H1 (cell line): ENCODE measurements around the gene SNAPC2.

Source experiments
- BACH1 ChIP-seq: IDR thresholded peaks from 2 replicates; pipeline ENCODE4 v1.6.1; 2012; ENCODE audit warnings: low read length, improper control_type of control experiment
- CHD1 ChIP-seq: IDR thresholded peaks from 2 replicates; pipeline ENCODE4 v1.6.1; 2012; ENCODE audit warnings: low read depth, low read length, improper control_type of control experiment
- CTCF ChIP-seq, 3 experiments: IDR thresholded peaks; 1 replicate in 2 of 3; 2 replicates in 1 of 3; pipeline versions ENCODE4 v1.5.1 to v1.6.1; 2011; ENCODE audit warnings: low read length in 3 of 3, mild to moderate bottlenecking in 3 of 3, inconsistent platforms in 2 of 3, low read depth in 1 of 3, moderate library complexity in 1 of 3; ENCODE audit not compliant: insufficient read depth in 1 of 3; ENCODE audit errors: control extremely low read depth in 1 of 3
- EZH2 ChIP-seq: fragments of 200-600 bp; sonication (generic); IDR thresholded peaks from 2 replicates; pipeline ENCODE4 v1.7.1; 2012; ENCODE audit warnings: low read depth, mild to moderate bottlenecking, moderate library complexity, low read length, inconsistent platforms; ENCODE audit not compliant: severe bottlenecking
- KDM1A ChIP-seq: fragments of 200-600, 300-600 bp; sonication (generic); IDR thresholded peaks from 2 replicates; pipeline ENCODE4 v1.7.1; 2016; ENCODE audit warnings: mild to moderate bottlenecking, low read length, borderline replicate concordance
- KDM5A ChIP-seq: fragments of 200-600 bp; IDR thresholded peaks from 2 replicates; pipeline ENCODE4 v1.7.1; 2012; ENCODE audit warnings: mild to moderate bottlenecking, low read length, inconsistent platforms, mixed read lengths
- NANOG ChIP-seq: IDR thresholded peaks from 2 replicates; pipeline ENCODE4 v1.6.1; 2011; ENCODE audit warnings: low read length, low read depth, mild to moderate bottlenecking, inconsistent platforms; ENCODE audit not compliant: insufficient read depth, poor library complexity, severe bottlenecking
- YY1 ChIP-seq: IDR thresholded peaks from 2 replicates; pipeline ENCODE4 v1.6.1; 2011; ENCODE audit warnings: low read depth, mild to moderate bottlenecking, low read length
- TF ChIP-seq, protein P1 (sequence below): IDR thresholded peaks from 2 replicates; pipeline ENCODE4 v1.6.1; 2012; ENCODE audit warnings: inconsistent platforms
- TF ChIP-seq, protein P2 (sequence below): fragments of 300-600 bp; sonication (generic); IDR thresholded peaks from 2 replicates; pipeline ENCODE4 v1.7.1; 2012; ENCODE audit warnings: low read length, moderate library complexity, mild to moderate bottlenecking, inconsistent platforms; ENCODE audit not compliant: insufficient replicate concordance

DNA sequence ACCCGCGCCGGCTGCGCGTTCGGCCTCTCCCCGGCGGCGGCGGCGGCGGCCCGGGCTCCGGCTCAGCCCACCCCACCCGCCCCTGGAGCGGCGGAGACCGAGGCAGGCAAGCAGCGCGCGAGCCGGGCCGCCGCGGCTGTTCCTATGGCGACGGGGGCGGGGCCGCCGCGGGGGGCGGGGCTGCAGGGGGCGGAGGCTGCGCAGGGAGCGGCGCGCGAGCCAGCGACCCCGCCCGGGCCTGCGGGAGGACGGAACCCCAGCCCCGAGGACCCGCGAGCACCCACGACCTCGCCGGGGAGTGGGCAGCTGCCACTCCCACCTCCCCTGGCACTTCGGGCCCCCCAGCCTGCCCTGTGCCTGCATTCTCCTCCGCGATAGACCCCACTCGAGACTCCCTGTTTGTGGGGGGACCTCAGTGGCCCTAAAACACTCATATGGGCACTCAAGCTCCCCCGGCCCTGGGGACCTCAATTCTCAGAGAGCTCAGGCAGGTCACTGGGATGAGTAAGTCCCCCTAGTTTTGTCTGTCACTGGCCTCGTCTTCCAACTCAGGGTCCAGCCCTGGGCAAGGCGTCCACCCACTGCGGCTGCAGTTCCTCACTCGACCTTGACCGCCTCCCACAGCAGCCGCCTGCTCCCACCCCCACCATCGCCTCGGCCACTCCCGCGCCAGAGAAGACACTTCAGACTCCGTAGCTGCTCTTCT, 6.0 kb downstream of the SNAPC2 start, which contains the start of gene CTXN1:
- TF ChIP-seq YY1: no peak
- TF ChIP-seq NANOG: no peak
- no peak for TF ChIP-seq CTCF (IDR thresholded peaks at IDR 0.05; ENCODE audit: control extremely low read depth in 1 of 3, insufficient read depth in 1 of 3, low read depth in 1 of 3, low read length in 3 of 3)
- TF ChIP-seq KDM1A: no peak
- no peak for TF ChIP-seq BACH1
- TF ChIP-seq, protein P1, sequence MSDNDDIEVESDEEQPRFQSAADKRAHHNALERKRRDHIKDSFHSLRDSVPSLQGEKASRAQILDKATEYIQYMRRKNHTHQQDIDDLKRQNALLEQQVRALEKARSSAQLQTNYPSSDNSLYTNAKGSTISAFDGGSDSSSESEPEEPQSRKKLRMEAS: no peak
- TF ChIP-seq EZH2: no peak
- no peak for TF ChIP-seq CHD1
- TF ChIP-seq, protein P2, sequence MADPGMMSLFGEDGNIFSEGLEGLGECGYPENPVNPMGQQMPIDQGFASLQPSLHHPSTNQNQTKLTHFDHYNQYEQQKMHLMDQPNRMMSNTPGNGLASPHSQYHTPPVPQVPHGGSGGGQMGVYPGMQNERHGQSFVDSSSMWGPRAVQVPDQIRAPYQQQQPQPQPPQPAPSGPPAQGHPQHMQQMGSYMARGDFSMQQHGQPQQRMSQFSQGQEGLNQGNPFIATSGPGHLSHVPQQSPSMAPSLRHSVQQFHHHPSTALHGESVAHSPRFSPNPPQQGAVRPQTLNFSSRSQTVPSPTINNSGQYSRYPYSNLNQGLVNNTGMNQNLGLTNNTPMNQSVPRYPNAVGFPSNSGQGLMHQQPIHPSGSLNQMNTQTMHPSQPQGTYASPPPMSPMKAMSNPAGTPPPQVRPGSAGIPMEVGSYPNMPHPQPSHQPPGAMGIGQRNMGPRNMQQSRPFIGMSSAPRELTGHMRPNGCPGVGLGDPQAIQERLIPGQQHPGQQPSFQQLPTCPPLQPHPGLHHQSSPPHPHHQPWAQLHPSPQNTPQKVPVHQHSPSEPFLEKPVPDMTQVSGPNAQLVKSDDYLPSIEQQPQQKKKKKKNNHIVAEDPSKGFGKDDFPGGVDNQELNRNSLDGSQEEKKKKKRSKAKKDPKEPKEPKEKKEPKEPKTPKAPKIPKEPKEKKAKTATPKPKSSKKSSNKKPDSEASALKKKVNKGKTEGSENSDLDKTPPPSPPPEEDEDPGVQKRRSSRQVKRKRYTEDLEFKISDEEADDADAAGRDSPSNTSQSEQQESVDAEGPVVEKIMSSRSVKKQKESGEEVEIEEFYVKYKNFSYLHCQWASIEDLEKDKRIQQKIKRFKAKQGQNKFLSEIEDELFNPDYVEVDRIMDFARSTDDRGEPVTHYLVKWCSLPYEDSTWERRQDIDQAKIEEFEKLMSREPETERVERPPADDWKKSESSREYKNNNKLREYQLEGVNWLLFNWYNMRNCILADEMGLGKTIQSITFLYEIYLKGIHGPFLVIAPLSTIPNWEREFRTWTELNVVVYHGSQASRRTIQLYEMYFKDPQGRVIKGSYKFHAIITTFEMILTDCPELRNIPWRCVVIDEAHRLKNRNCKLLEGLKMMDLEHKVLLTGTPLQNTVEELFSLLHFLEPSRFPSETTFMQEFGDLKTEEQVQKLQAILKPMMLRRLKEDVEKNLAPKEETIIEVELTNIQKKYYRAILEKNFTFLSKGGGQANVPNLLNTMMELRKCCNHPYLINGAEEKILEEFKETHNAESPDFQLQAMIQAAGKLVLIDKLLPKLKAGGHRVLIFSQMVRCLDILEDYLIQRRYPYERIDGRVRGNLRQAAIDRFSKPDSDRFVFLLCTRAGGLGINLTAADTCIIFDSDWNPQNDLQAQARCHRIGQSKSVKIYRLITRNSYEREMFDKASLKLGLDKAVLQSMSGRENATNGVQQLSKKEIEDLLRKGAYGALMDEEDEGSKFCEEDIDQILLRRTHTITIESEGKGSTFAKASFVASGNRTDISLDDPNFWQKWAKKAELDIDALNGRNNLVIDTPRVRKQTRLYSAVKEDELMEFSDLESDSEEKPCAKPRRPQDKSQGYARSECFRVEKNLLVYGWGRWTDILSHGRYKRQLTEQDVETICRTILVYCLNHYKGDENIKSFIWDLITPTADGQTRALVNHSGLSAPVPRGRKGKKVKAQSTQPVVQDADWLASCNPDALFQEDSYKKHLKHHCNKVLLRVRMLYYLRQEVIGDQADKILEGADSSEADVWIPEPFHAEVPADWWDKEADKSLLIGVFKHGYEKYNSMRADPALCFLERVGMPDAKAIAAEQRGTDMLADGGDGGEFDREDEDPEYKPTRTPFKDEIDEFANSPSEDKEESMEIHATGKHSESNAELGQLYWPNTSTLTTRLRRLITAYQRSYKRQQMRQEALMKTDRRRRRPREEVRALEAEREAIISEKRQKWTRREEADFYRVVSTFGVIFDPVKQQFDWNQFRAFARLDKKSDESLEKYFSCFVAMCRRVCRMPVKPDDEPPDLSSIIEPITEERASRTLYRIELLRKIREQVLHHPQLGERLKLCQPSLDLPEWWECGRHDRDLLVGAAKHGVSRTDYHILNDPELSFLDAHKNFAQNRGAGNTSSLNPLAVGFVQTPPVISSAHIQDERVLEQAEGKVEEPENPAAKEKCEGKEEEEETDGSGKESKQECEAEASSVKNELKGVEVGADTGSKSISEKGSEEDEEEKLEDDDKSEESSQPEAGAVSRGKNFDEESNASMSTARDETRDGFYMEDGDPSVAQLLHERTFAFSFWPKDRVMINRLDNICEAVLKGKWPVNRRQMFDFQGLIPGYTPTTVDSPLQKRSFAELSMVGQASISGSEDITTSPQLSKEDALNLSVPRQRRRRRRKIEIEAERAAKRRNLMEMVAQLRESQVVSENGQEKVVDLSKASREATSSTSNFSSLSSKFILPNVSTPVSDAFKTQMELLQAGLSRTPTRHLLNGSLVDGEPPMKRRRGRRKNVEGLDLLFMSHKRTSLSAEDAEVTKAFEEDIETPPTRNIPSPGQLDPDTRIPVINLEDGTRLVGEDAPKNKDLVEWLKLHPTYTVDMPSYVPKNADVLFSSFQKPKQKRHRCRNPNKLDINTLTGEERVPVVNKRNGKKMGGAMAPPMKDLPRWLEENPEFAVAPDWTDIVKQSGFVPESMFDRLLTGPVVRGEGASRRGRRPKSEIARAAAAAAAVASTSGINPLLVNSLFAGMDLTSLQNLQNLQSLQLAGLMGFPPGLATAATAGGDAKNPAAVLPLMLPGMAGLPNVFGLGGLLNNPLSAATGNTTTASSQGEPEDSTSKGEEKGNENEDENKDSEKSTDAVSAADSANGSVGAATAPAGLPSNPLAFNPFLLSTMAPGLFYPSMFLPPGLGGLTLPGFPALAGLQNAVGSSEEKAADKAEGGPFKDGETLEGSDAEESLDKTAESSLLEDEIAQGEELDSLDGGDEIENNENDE: no peak
- TF ChIP-seq KDM5A: no peak
